Spinal cord (tissue), 10 donors: Measurements from ENCODE around the gene PDE6A. TPM values are rescaled to one million over a fixed set of nuclear protein-coding genes. Genes with fewer than 3 reads are reported as not detected.
A peak's percentile ranks its signal among the peaks of the same experiment; 100 is the strongest.

Experiments used
- DNase-seq, 6 donors: peaks; one replicate each; pipeline versions ENCODE4 v3.0.0 to v3.0.0-alpha.2; 2013 to 2015; ENCODE audit warnings: low spot score in 6 of 6, low read depth in 4 of 6
- H3K27ac ChIP-seq: one replicate; pipeline ENCODE4 v1.5.1; 2013; ENCODE audit warnings: low read depth, low read length, control low read depth
- H3K27me3 ChIP-seq: one replicate; pipeline ENCODE4 v1.6.1; 2013; ENCODE audit warnings: low read length; ENCODE audit not compliant: control insufficient read depth, insufficient read depth
- H3K36me3 ChIP-seq: one replicate; pipeline ENCODE4 v1.6.1; 2013; ENCODE audit warnings: low read length; ENCODE audit not compliant: control insufficient read depth, insufficient read depth
- H3K4me1 ChIP-seq: one replicate; pipeline ENCODE4 v1.6.1; 2013; ENCODE audit warnings: low read length; ENCODE audit not compliant: control insufficient read depth, insufficient read depth
- H3K4me3 ChIP-seq: one replicate; pipeline ENCODE4 v1.5.1; 2013; ENCODE audit warnings: low read depth, low read length, control low read depth
- H3K9me3 ChIP-seq: one replicate; pipeline ENCODE4 v1.6.1; 2013; ENCODE audit warnings: low read length; ENCODE audit not compliant: control insufficient read depth, insufficient read depth
- WGBS: methylation state at CpG from one replicate; pipeline ENCODE4 v1.1.5; 2013; ENCODE audit warnings: missing lambda C conversion rate; ENCODE audit not compliant: insufficient coverage; 5-methylcytosine and 5-hydroxymethylcytosine counted together
- polyA plus RNA-seq, 2 donors: library from polyadenylated mRNA; unstranded; fragments of 120-200 nt; gene quantifications; one replicate each; pipeline ENCODE4 v1.2.1, GENCODE V29; 2013; ENCODE audit not compliant: insufficient read length in 2 of 2
- total RNA-seq, 2 donors: library from RNA; depleted of rRNA in 1 of 2; stranded (reverse); fragments of 120-200 nt in 1 of 2; fragments of >200 nt in 1 of 2; gene quantifications; one replicate each; pipeline versions ENCODE4 v1.2.3 to v1.2.4, GENCODE V29; 2013 to 2014
- donor health status: healthy.

The PDE6A gene
- total and polyA plus RNA-seq, 4 donors, result 0.06 to 0.44 (median 0.17) TPM

GRCh38 chr5:149873896-149874295 lies 70.7 kb downstream of the PDE6A start:
- peaks cover 10% of the 10 kb centered on the region for H3K4me1 ChIP-seq
- no CpG with 5 or more reads among the region's 1 CpG for WGBS
- no peaks in the 10 kb centered on the region for H3K27me3 ChIP-seq
- H3K4me3 ChIP-seq, result no peak overlapping the region
- no peak for DNase-seq
- H3K9me3 ChIP-seq, result no peaks in the 10 kb centered on the region
- H3K27ac ChIP-seq, result peak overlapping the region; percentile 33
- H3K36me3 ChIP-seq, result no peaks in the 10 kb centered on the region

GRCh38 chr5:149872351-149873040 lies 72.1 kb downstream of the PDE6A start:
- peaks cover 10% of the 10 kb centered on the region for H3K4me1 ChIP-seq
- WGBS, result 48% methylated on average over 6 of the region's 11 CpGs
- H3K27me3 ChIP-seq, result no peaks in the 10 kb centered on the region
- peak in 2 of 6 donors; percentile 8 to 84 for DNase-seq
- H3K9me3 ChIP-seq, result no peaks in the 10 kb centered on the region
- H3K36me3 ChIP-seq, result no peaks in the 10 kb centered on the region
- H3K27ac ChIP-seq, result peak overlapping the region; percentile 8
- H3K4me3 ChIP-seq, result no peak overlapping the region

GRCh38 chr5:149871471-149871870 lies 73.1 kb downstream of the PDE6A start:
- no peak for DNase-seq
- Histone ChIP-seq H3K4me1 (peaks cover 10% of the 10 kb centered on the region), H3K4me3 (no peak overlapping the region), H3K9me3 (no peaks in the 10 kb centered on the region), H3K27me3 (no peaks in the 10 kb centered on the region), H3K36me3 (no peaks in the 10 kb centered on the region), H3K27ac (no peak overlapping the region)
- 87% methylated on average over 7 of the region's 7 CpGs for WGBS

- Histone ChIP-seq H3K27me3 (no peaks in the 10 kb centered on the region), H3K27ac (no peak overlapping the region), H3K4me1 (peaks cover 10% of the 10 kb centered on the region), H3K36me3 (no peaks in the 10 kb centered on the region), H3K9me3 (no peaks in the 10 kb centered on the region), H3K4me3 (no peak overlapping the region)
- DNase-seq, result no peak
Observed at GRCh38 chr5:149870697-149871096, 73.9 kb downstream of the PDE6A start.

- Histone ChIP-seq H3K9me3 (no peaks in the 10 kb centered on the region), H3K27ac (no peak overlapping the region), H3K36me3 (no peaks in the 10 kb centered on the region), H3K4me3 (no peak overlapping the region), H3K27me3 (no peaks in the 10 kb centered on the region), H3K4me1 (peaks cover 10% of the 10 kb centered on the region)
- WGBS, result no CpG with 5 or more reads among the region's 1 CpG
- DNase-seq, result no peak
Observed at GRCh38 chr5:149870232-149870631, 74.4 kb downstream of the PDE6A start.

- H3K4me3 ChIP-seq, result no peak overlapping the region
- no peaks in the 10 kb centered on the region for H3K9me3 ChIP-seq
- 61% methylated on average over 3 of the region's 5 CpGs for WGBS
- DNase-seq, result no peak
- no peaks in the 10 kb centered on the region for H3K36me3 ChIP-seq
- H3K27me3 ChIP-seq, result no peaks in the 10 kb centered on the region
- H3K27ac ChIP-seq, result no peak overlapping the region
- peaks cover 10% of the 10 kb centered on the region for H3K4me1 ChIP-seq
Observed at GRCh38 chr5:149869411-149869821, 75.2 kb downstream of the PDE6A start.

- no peak overlapping the region for H3K4me3 ChIP-seq
- no peaks in the 10 kb centered on the region for H3K36me3 ChIP-seq
- DNase-seq, result no peak
- H3K4me1 ChIP-seq, result no peaks in the 10 kb centered on the region
- H3K9me3 ChIP-seq, result no peaks in the 10 kb centered on the region
- no peak overlapping the region for H3K27ac ChIP-seq
- H3K27me3 ChIP-seq, result no peaks in the 10 kb centered on the region
- 99% methylated on average over 4 of the region's 4 CpGs for WGBS
Observed at GRCh38 chr5:149865746-149866145, 78.8 kb downstream of the PDE6A start.

GRCh38 chr5:149863830-149864229 lies 80.8 kb downstream of the PDE6A start:
- 91% methylated on average over 2 of the region's 3 CpGs for WGBS
- no peak overlapping the region for H3K4me3 ChIP-seq
- H3K36me3 ChIP-seq, result no peaks in the 10 kb centered on the region
- H3K9me3 ChIP-seq, result no peaks in the 10 kb centered on the region
- H3K27ac ChIP-seq, result no peak overlapping the region
- no peaks in the 10 kb centered on the region for H3K27me3 ChIP-seq
- H3K4me1 ChIP-seq, result no peaks in the 10 kb centered on the region
- no peak for DNase-seq

GRCh38 chr5:149863176-149863575 lies 81.4 kb downstream of the PDE6A start:
- Histone ChIP-seq H3K4me3 (no peak overlapping the region), H3K27ac (no peak overlapping the region), H3K27me3 (no peaks in the 10 kb centered on the region), H3K4me1 (no peaks in the 10 kb centered on the region), H3K9me3 (no peaks in the 10 kb centered on the region), H3K36me3 (no peaks in the 10 kb centered on the region)
- 95% methylated on average over 12 of the region's 13 CpGs for WGBS
- no peak for DNase-seq

- Histone ChIP-seq H3K36me3 (no peaks in the 10 kb centered on the region), H3K4me3 (no peak overlapping the region), H3K27ac (no peak overlapping the region), H3K9me3 (no peaks in the 10 kb centered on the region), H3K27me3 (no peaks in the 10 kb centered on the region), H3K4me1 (peaks cover 3% of the 10 kb centered on the region)
- 69% methylated on average over 7 of the region's 7 CpGs for WGBS
- no peak for DNase-seq
Observed at GRCh38 chr5:149860801-149861322, 83.7 kb downstream of the PDE6A start.
